ENCODE results near the gene OPTC. TPM values are rescaled to one million over a fixed set of nuclear protein-coding genes. Genes with fewer than 3 reads are reported as not detected.

The OPTC gene
- total and polyA plus RNA-seq, 2 of the 8 experiments (the other 6 are each of a cell fraction or from before 2014, with no cell fraction given): 1.1 to 4.0 TPM

- TF ChIP-seq JUND (IDR thresholded peaks at IDR 0.05; ENCODE audit: low read length) (no peak), MAFK (IDR thresholded peaks at IDR 0.05; ENCODE audit: low read depth, low read length) (no peak)
These were observed 30.4 kb upstream of the OPTC start (continued) for GRCh38 chr1:203463469-203464062.
